Spleen (tissue), 11 donors: Measurements from ENCODE around the gene DNMT1. TPM values are rescaled to one million over a fixed set of nuclear protein-coding genes. Genes with fewer than 3 reads are reported as not detected.

Experiments used
- DNase-seq: peaks from one replicate; pipeline ENCODE4 v3.0.0-alpha.2; 2020
- H3K27ac ChIP-seq, 8 donors: fragments of 200-600 bp; sonication (generic) in 7 of 8; 1 replicate in 4 of 8; 2 replicates in 4 of 8; pipeline versions ENCODE4 v1.5.0 to v1.8.0; 2016 to 2021; ENCODE audit warnings: inconsistent platforms in 4 of 8, mild to moderate bottlenecking in 4 of 8, moderate library complexity in 1 of 8
- H3K27me3 ChIP-seq, 7 donors: fragments of 200-600 bp; sonication (generic) in 6 of 7; replicated peaks in 1 of 7; 1 replicate in 4 of 7; 2 replicates in 3 of 7; pipeline versions ENCODE4 v1.5.0 to v1.8.0; 2016 to 2021; ENCODE audit warnings: inconsistent platforms in 3 of 7, mild to moderate bottlenecking in 1 of 7
- H3K36me3 ChIP-seq, 6 donors: fragments of 200-600 bp; sonication (generic) in 5 of 6; 1 replicate in 4 of 6; 2 replicates in 2 of 6; pipeline versions ENCODE4 v1.5.0 to v1.8.0; 2016 to 2021; ENCODE audit warnings: inconsistent platforms in 2 of 6
- H3K4me1 ChIP-seq, 6 donors: fragments of 200-600 bp; sonication (generic) in 5 of 6; 1 replicate in 3 of 6; 2 replicates in 3 of 6; pipeline versions ENCODE4 v1.5.0 to v1.8.0; 2016 to 2021; ENCODE audit warnings: inconsistent platforms in 3 of 6
- H3K4me3 ChIP-seq, 8 donors: fragments of 200-600 bp; sonication (generic) in 7 of 8; 1 replicate in 4 of 8; 2 replicates in 4 of 8; pipeline versions ENCODE4 v1.5.0 to v1.8.0; 2016 to 2021; ENCODE audit warnings: inconsistent platforms in 4 of 8, mild to moderate bottlenecking in 4 of 8, moderate library complexity in 2 of 8
- H3K9me3 ChIP-seq, 8 donors: fragments of 200-600 bp; sonication (generic) in 7 of 8; 1 replicate in 4 of 8; 2 replicates in 4 of 8; pipeline versions ENCODE4 v1.5.0 to v1.8.0; 2016 to 2021; ENCODE audit warnings: inconsistent platforms in 4 of 8
- CTCF ChIP-seq, 11 experiments: fragments of 200-600 bp in 7 of 11; fragments of 450-650 bp in 4 of 11; sonication (generic) in 4 of 11; IDR thresholded peaks in 8 of 11; conservative IDR thresholded peaks in 3 of 11; 1 replicate in 7 of 11; 2 replicates in 4 of 11; pipeline versions ENCODE4 v1.4.0 to v1.8.0; 2016 to 2021; ENCODE audit warnings: antibody characterized with exemption in 11 of 11, inconsistent platforms in 4 of 11, mild to moderate bottlenecking in 1 of 11
- POLR2A ChIP-seq, 3 donors: fragments of 450-650 bp; IDR thresholded peaks; one replicate each; pipeline ENCODE4 v1.5.1; 2017; ENCODE audit warnings: antibody characterized with exemption in 3 of 3, mild to moderate bottlenecking in 1 of 3
- POLR2AphosphoS5 ChIP-seq, 3 donors: sonication (generic); formaldehyde crosslinking; IDR thresholded peaks; one replicate each; pipeline ENCODE4 v1.5.1; 2017; ENCODE audit warnings: antibody characterized with exemption in 3 of 3
- WGBS, 5 donors: extraction: QIAGEN DNeasy Blood & Tissue Kit in 3 of 5; methylation state at CpG; one replicate each; pipeline versions ENCODE4 v1.1.5 to v1.1.7; 2013 to 2018; 5-methylcytosine and 5-hydroxymethylcytosine counted together
- intact Hi-C: fragments of 100-400 bp; cut with DNase I; formaldehyde crosslinking; loops from one replicate; pipeline ENCODE4 v1.15.0; 2023; ENCODE audit warnings: low total_unique reads
- polyA plus RNA-seq, 3 donors: library from polyadenylated mRNA; stranded (reverse); fragments of 200-250 nt; gene quantifications; one replicate each; pipeline ENCODE4 v1.2.1, GENCODE V29; 2013
- total RNA-seq, 7 donors: library from RNA; depleted of rRNA in 3 of 7; stranded (reverse); fragments of >200 nt in 3 of 7; fragmentation: NEBNext Ultra II Directional in 4 of 7; extraction: Animal tissue kit (Norgen Biotek cat#: 25700) in 4 of 7; gene quantifications; one replicate each; pipeline versions ENCODE4 v1.1.0 to v1.2.1, GENCODE V29; 2016 to 2021
- donor health status: healthy with polysubstance abuse.
- donor health status: DM: no; HTN: no; CAD: no; lungs with moderate emphysema.
- donor health status: DM: no; HTN: no; CAD: no.
- donor health status: Bipolar disorder and iron deficiency.
- donor health status: healthy.
- donor health status: DM: no; HTN: no; CAD: no.
- donor health status: DM: yes; HTN: yes; CAD: no.

Gene DNMT1
- total and polyA plus RNA-seq, 10 donors = 40.6 to 131 (median 71.8) TPM

DNA sequence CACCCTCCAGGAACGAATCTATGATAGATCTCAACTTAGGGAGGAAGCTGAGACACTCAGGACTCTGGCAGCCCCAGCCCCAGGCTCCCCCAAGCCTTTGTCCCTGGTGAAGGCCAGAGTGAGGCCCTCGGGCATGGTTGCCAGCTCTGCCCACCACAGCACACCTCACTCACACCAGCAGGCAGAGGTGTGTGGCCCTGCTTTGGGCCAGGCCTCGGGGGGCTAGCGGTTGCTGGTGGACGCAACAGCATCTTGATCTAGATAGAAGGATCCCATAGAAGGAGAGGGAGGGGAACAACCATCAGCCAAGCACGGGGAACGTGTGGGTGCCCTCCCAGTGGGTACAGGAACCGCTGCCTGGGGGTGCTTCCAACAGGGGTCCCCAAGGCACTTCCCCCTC lies 36.7 kb downstream of the DNMT1 start:
- intact Hi-C loops = no loop called here
- WGBS, 5 donors = 89 to 97% (median 93%) methylated on average over 7 to 8 of the region's 8 CpGs
- Histone ChIP-seq H3K36me3 (peaks cover 0 to 100% (median 98%) of the 10 kb centered on the region in 6 donors), H3K27ac (no peak overlapping the region), H3K27me3 (no peaks in the 10 kb centered on the region), H3K4me1 (no peaks in the 10 kb centered on the region), H3K9me3 (no peaks in the 10 kb centered on the region), H3K4me3 (no peak overlapping the region)
- no peak for TF ChIP-seq POLR2A (IDR thresholded peaks at IDR 0.05)
- TF ChIP-seq CTCF (IDR thresholded peaks at IDR 0.05 in 8 of 11, conservative IDR thresholded peaks at IDR 0.05 in 3 of 11) = no peak
- no peak for TF ChIP-seq POLR2AphosphoS5 (IDR thresholded peaks at IDR 0.05)
- DNase-seq = no peak

GRCh38 chr19:10155839-10156238 lies 38.9 kb downstream of the DNMT1 start:
- 77 to 96% (median 90%) methylated on average over 4 of the region's 4 CpGs for WGBS, 5 donors
- Histone ChIP-seq H3K36me3 (peaks cover 0 to 100% (median 95%) of the 10 kb centered on the region in 6 donors), H3K27ac (no peak overlapping the region), H3K27me3 (no peaks in the 10 kb centered on the region), H3K4me3 (no peak overlapping the region), H3K4me1 (no peaks in the 10 kb centered on the region), H3K9me3 (no peaks in the 10 kb centered on the region)
- DNase-seq = no peak
- intact Hi-C loops = no loop called here
- no peak for TF ChIP-seq POLR2AphosphoS5 (IDR thresholded peaks at IDR 0.05)
- no peak for TF ChIP-seq POLR2A (IDR thresholded peaks at IDR 0.05)
- no peak for TF ChIP-seq CTCF (IDR thresholded peaks at IDR 0.05 in 8 of 11, conservative IDR thresholded peaks at IDR 0.05 in 3 of 11)

DNA sequence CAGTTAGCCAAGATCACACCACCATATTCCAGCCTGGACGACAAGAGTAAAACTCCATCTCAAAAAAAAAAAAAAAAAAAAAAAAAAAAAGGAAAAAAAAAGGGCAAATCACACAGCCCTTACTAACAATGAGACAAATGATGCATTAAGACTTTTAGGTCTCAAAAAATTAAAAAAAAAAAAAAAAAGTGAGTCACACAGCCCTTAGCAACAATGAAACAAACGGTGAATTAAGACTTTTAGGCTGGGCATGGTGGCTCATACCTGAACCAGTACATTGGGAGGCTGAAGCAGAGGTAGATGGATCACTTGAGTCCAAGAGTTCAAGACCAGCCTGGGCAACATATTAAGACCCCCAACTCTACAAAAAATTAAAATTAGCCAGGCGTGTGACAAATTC lies 42.7 kb downstream of the DNMT1 start:
- Histone ChIP-seq H3K4me1 (no peaks in the 10 kb centered on the region), H3K27ac (no peak overlapping the region), H3K27me3 (no peaks in the 10 kb centered on the region), H3K36me3 (peaks cover 0 to 100% (median 91%) of the 10 kb centered on the region in 6 donors), H3K4me3 (no peak overlapping the region), H3K9me3 (no peaks in the 10 kb centered on the region)
- TF ChIP-seq CTCF (IDR thresholded peaks at IDR 0.05 in 8 of 11, conservative IDR thresholded peaks at IDR 0.05 in 3 of 11) (no peak), POLR2A (IDR thresholded peaks at IDR 0.05) (no peak), POLR2AphosphoS5 (IDR thresholded peaks at IDR 0.05) (no peak)
- 91 to 97% (median 95%) methylated on average over 2 to 3 of the region's 3 CpGs for WGBS, 5 donors
- no peak for DNase-seq
- intact Hi-C loops = no loop called here

- H3K9me3 ChIP-seq = no peaks in the 10 kb centered on the region
- H3K36me3 ChIP-seq = peaks cover 0 to 100% (median 92%) of the 10 kb centered on the region in 6 donors
- TF ChIP-seq POLR2AphosphoS5 (IDR thresholded peaks at IDR 0.05) (no peak), CTCF (IDR thresholded peaks at IDR 0.05 in 8 of 11, conservative IDR thresholded peaks at IDR 0.05 in 3 of 11) (no peak), POLR2A (IDR thresholded peaks at IDR 0.05) (no peak)
- no peaks in the 10 kb centered on the region for H3K4me1 ChIP-seq
- DNase-seq = no peak
- 93 to 96% (median 94%) methylated on average over 5 of the region's 5 CpGs for WGBS, 5 donors
- no peak overlapping the region for H3K27ac ChIP-seq
- H3K4me3 ChIP-seq = no peak overlapping the region
- intact Hi-C loops = no loop called here
- H3K27me3 ChIP-seq = no peaks in the 10 kb centered on the region
These were observed 43.2 kb downstream of the DNMT1 start for GRCh38 chr19:10151521-10151920.
